ENCODE results near the gene ANXA5. TPM values are rescaled to one million over a fixed set of nuclear protein-coding genes. Genes with fewer than 3 reads are reported as not detected.

The ANXA5 gene
- total and polyA plus RNA-seq, 7 donors: 59.1 to 264 (median 116) TPM

- H3K4me1 ChIP-seq: no peaks in the 10 kb centered on the region
- no peak overlapping the region for H3K27ac ChIP-seq
- H3K27me3 ChIP-seq (ENCODE audit: insufficient read depth in 3 of 3, low read length in 2 of 3): no peaks in the 10 kb centered on the region
- 37 to 47% (median 38%) methylated on average over 3 of the region's 3 CpGs for WGBS, 3 donors
- no peak for DNase-seq
- TF ChIP-seq CTCF (IDR thresholded peaks at IDR 0.05): peak; percentile 66
- no peaks in the 10 kb centered on the region for H3K36me3 ChIP-seq (ENCODE audit: insufficient read depth in 1 of 2, low read depth in 1 of 2)
- intact Hi-C loops (cut with DNase I): loop anchor here in 1 of 2 donors (2.0 to 5.0 kb wide), 2 partner anchors 30 to 69 kb away; partner anchors contain the start of gene ANXA5
- no peak overlapping the region for H3K4me3 ChIP-seq
- ATAC-seq: peak; percentile 64 to 78 (median 72)
- no peaks in the 10 kb centered on the region for H3K9me3 ChIP-seq
Measured at GRCh38 chr4:121726642-121727268, 30.0 kb upstream of the ANXA5 start.

- intact Hi-C loops (cut with DNase I): loop anchor here in 1 of 2 donors (5.0 kb wide), 1 partner anchor 67 kb away; no protein-coding TSS in a partner anchor
- TF ChIP-seq CTCF (IDR thresholded peaks at IDR 0.05): no peak
- 90 to 100% (median 96%) methylated on average over 1 of the region's 1 CpG for WGBS, 3 donors
- Histone ChIP-seq H3K36me3 (ENCODE audit: insufficient read depth in 1 of 2, low read depth in 1 of 2) (no peaks in the 10 kb centered on the region), H3K9me3 (no peaks in the 10 kb centered on the region), H3K4me1 (no peaks in the 10 kb centered on the region), H3K27me3 (ENCODE audit: insufficient read depth in 3 of 3, low read length in 2 of 3) (no peaks in the 10 kb centered on the region), H3K4me3 (no peak overlapping the region), H3K27ac (no peak overlapping the region)
- DNase-seq (no peak), ATAC-seq (no peak)
Measured at GRCh38 chr4:121724671-121725070, 27.9 kb upstream of the ANXA5 start.

GRCh38 chr4:121721700-121722099 lies 24.9 kb upstream of the ANXA5 start:
- Histone ChIP-seq H3K4me1 (no peaks in the 10 kb centered on the region), H3K27ac (no peak overlapping the region), H3K27me3 (ENCODE audit: insufficient read depth in 3 of 3, low read length in 2 of 3) (no peaks in the 10 kb centered on the region), H3K4me3 (no peak overlapping the region), H3K36me3 (ENCODE audit: insufficient read depth in 1 of 2, low read depth in 1 of 2) (no peaks in the 10 kb centered on the region), H3K9me3 (no peaks in the 10 kb centered on the region)
- 56 to 64% (median 58%) methylated on average over 1 of the region's 1 CpG for WGBS, 3 donors
- TF ChIP-seq CTCF (IDR thresholded peaks at IDR 0.05): no peak
- no peak for ATAC-seq
- DNase-seq: no peak
- intact Hi-C loops (cut with DNase I): no loop called here

GRCh38 chr4:121720109-121720508 lies 23.3 kb upstream of the ANXA5 start:
- intact Hi-C loops (cut with DNase I): no loop called here
- ATAC-seq (no peak), DNase-seq (no peak)
- WGBS, 3 donors: 76 to 86% (median 82%) methylated on average over 1 of the region's 1 CpG
- no peaks in the 10 kb centered on the region for H3K27me3 ChIP-seq (ENCODE audit: insufficient read depth in 3 of 3, low read length in 2 of 3)
- TF ChIP-seq CTCF (IDR thresholded peaks at IDR 0.05): no peak
- H3K4me1 ChIP-seq: no peaks in the 10 kb centered on the region
- H3K36me3 ChIP-seq (ENCODE audit: insufficient read depth in 1 of 2, low read depth in 1 of 2): no peaks in the 10 kb centered on the region
- H3K9me3 ChIP-seq: no peaks in the 10 kb centered on the region
- no peak overlapping the region for H3K27ac ChIP-seq
- no peak overlapping the region for H3K4me3 ChIP-seq

Data from psoas muscle (tissue), 8 donors.